Endothelial cell of umbilical vein (primary cell): ENCODE data around the gene DCK. TPM values are rescaled to one million over a fixed set of nuclear protein-coding genes. Genes with fewer than 3 reads are reported as not detected.

ENCODE experiments used
- BruUV-seq: library from RNA; stranded (reverse); fragments of 400-500 nt; replicated peaks from 2 replicates; lab custom pipeline; 2021; lab: Mats Ljungman, UMichigan
- CTCF ChIA-PET: fragments of 300-600, 350-600 bp; sonication (Branson Sonifier 250); formaldehyde crosslinking; loops from one replicate; lab custom pipeline; 2021; ENCODE audit warnings: antibody characterized with exemption, inconsistent platforms; lab: Charles Lee
- POLR2A ChIA-PET: fragments of 300-600, 350-600 bp; sonication (Branson Sonifier 250); formaldehyde crosslinking; loops from one replicate; lab custom pipeline; 2021; ENCODE audit warnings: antibody characterized with exemption, inconsistent platforms; lab: Charles Lee
- DNase-seq: peaks from one replicate; pipeline ENCODE4 v3.0.0-alpha.2; 2011; ENCODE audit warnings: low read depth, low spot score
- FAIRE-seq: peaks from 2 replicates; lab custom pipeline; 2011; peaks lifted over from hg19 to GRCh38; lab: Jason Lieb, UNC
- H2AFZ ChIP-seq: 2 replicates; pipeline ENCODE4 v1.6.0; 2012; ENCODE audit warnings: low read depth, low read length, control low read depth, inconsistent platforms
- H3K27ac ChIP-seq: 2 replicates; pipeline ENCODE4 v1.5.1; 2011; ENCODE audit warnings: low read depth, mild to moderate bottlenecking, control low read depth, low read length, moderate library complexity; ENCODE audit not compliant: insufficient read depth
- H3K27me3 ChIP-seq, 2 experiments: 2 replicates each; pipeline versions ENCODE4 v1.6.0 to v1.6.1; 2011; ENCODE audit warnings: low read length in 2 of 2, mixed read lengths in 1 of 2; ENCODE audit not compliant: control insufficient read depth in 2 of 2, insufficient read depth in 2 of 2
- H3K36me3 ChIP-seq, 2 experiments: 2 replicates in 1 of 2; 3 replicates in 1 of 2; pipeline ENCODE4 v1.5.1; 2011; ENCODE audit warnings: low read length in 2 of 2, mild to moderate bottlenecking in 1 of 2, moderate library complexity in 1 of 2; ENCODE audit not compliant: control insufficient read depth in 2 of 2, insufficient read depth in 2 of 2; ENCODE audit errors: extremely low read depth in 1 of 2
- H3K4me1 ChIP-seq: 3 replicates; pipeline ENCODE4 v1.5.1; 2011; ENCODE audit warnings: mild to moderate bottlenecking, low read length; ENCODE audit not compliant: control insufficient read depth, insufficient read depth; ENCODE audit errors: extremely low read depth
- H3K4me2 ChIP-seq: 2 replicates; pipeline ENCODE4 v1.6.1; 2011; ENCODE audit warnings: low read length, control low read depth, mixed read lengths; ENCODE audit not compliant: insufficient read depth
- H3K4me3 ChIP-seq, 3 experiments: fragments of 200-600 bp in 1 of 3; sonication (generic), shearing (Covaris generic) in 1 of 3; replicated peaks in 1 of 3; 2 replicates each; pipeline ENCODE4 v1.5.1; 2011 to 2016; ENCODE audit warnings: control low read depth in 3 of 3, low read length in 3 of 3, mild to moderate bottlenecking in 2 of 3, inconsistent platforms in 1 of 3, low read depth in 1 of 3, moderate library complexity in 1 of 3; ENCODE audit not compliant: insufficient read depth in 1 of 3
- H3K79me2 ChIP-seq: 2 replicates; pipeline ENCODE4 v1.6.0; 2012; ENCODE audit warnings: low read length, inconsistent platforms; ENCODE audit not compliant: control insufficient read depth, insufficient read depth
- H3K9ac ChIP-seq: replicated peaks from 2 replicates; pipeline ENCODE3; 2011; ENCODE audit warnings: low read length, control low read depth; ENCODE audit not compliant: insufficient read depth; ENCODE audit errors: extremely low read depth
- H3K9me1 ChIP-seq: replicated peaks from 3 replicates; pipeline ENCODE4 v1.6.0; 2011; ENCODE audit warnings: mild to moderate bottlenecking, low read length; ENCODE audit not compliant: control insufficient read depth, insufficient read depth; ENCODE audit errors: extremely low read depth
- H3K9me3 ChIP-seq: replicated peaks from 2 replicates; pipeline ENCODE4 v1.5.1; 2012; ENCODE audit warnings: low read length, inconsistent platforms; ENCODE audit not compliant: control insufficient read depth, insufficient read depth
- H4K20me1 ChIP-seq: replicated peaks from 2 replicates; pipeline ENCODE3; 2011; ENCODE audit warnings: mild to moderate bottlenecking, low read length; ENCODE audit not compliant: control insufficient read depth, insufficient read depth; ENCODE audit errors: extremely low read depth
- CTCF ChIP-seq, 2 donors: IDR thresholded peaks; 1 replicate in 1 of 2; 2 replicates in 1 of 2; pipeline ENCODE4 v1.5.1; 2011; ENCODE audit warnings: low read length in 2 of 2, mild to moderate bottlenecking in 2 of 2, moderate library complexity in 2 of 2, control low read depth in 1 of 2, inconsistent platforms in 1 of 2, low read depth in 1 of 2; ENCODE audit not compliant: insufficient read depth in 1 of 2; ENCODE audit errors: extremely low read depth in 1 of 2
- EZH2 ChIP-seq: IDR thresholded peaks from 2 replicates; pipeline ENCODE4 v1.6.1; 2012; ENCODE audit warnings: borderline replicate concordance, low read depth, mild to moderate bottlenecking, moderate library complexity, low read length, inconsistent platforms; ENCODE audit not compliant: severe bottlenecking
- FOS ChIP-seq: IDR thresholded peaks from 2 replicates; pipeline ENCODE4 v1.6.1; 2011; ENCODE audit warnings: mild to moderate bottlenecking, low read length, moderate library complexity, borderline replicate concordance; ENCODE audit not compliant: insufficient read depth
- GATA2 ChIP-seq: IDR thresholded peaks from 2 replicates; pipeline ENCODE4 v1.7.0; 2011; ENCODE audit warnings: low read depth, mild to moderate bottlenecking, moderate library complexity, mixed read lengths, low read length; ENCODE audit not compliant: insufficient read length, insufficient read depth
- JUN ChIP-seq: IDR thresholded peaks from 2 replicates; pipeline ENCODE4 v1.6.1; 2011; ENCODE audit warnings: borderline replicate concordance, low read depth; ENCODE audit not compliant: insufficient read length, insufficient read depth
- MAX ChIP-seq: IDR thresholded peaks from 2 replicates; pipeline ENCODE4 v1.6.1; 2011; ENCODE audit not compliant: insufficient read depth, insufficient read length
- MYC ChIP-seq: IDR thresholded peaks from one replicate; pipeline ENCODE4 v1.6.1; 2011; ENCODE audit warnings: mild to moderate bottlenecking, low read depth, low read length
- POLR2A ChIP-seq: IDR thresholded peaks from 2 replicates; pipeline ENCODE4 v1.6.1; 2012; ENCODE audit warnings: low read depth, mild to moderate bottlenecking, control low read depth, low read length
- POLR2AphosphoS5 ChIP-seq: IDR thresholded peaks from 2 replicates; pipeline ENCODE4 v1.6.1; 2012; ENCODE audit warnings: low read depth, mild to moderate bottlenecking, control low read depth, low read length, moderate library complexity; ENCODE audit not compliant: insufficient read depth
- dilution Hi-C: fragments of 300-500 bp; cut with MboI; formaldehyde crosslinking; loops from one replicate; pipeline ENCODE4 v1.15.0; 2019; ENCODE audit warnings: low sequenced_read_pairs; ENCODE audit not compliant: extremely low pct_ligation_motif_present
- intact Hi-C: fragments of 100-400 bp; cut with micrococcal nuclease; formaldehyde crosslinking; loops from one replicate; pipeline ENCODE4 v1.10.0; 2022
- polyA plus RNA-seq, 4 experiments: library from polyadenylated mRNA; depleted of rRNA in 3 of 4; stranded (reverse) in 3 of 4; unstranded in 1 of 4; fragments of >200 nt; gene quantifications; 2 replicates each; pipeline versions ENCODE4 v1.2.1 to v1.2.3, GENCODE V29; 2011 to 2012; ENCODE audit warnings: missing spikeins in 1 of 4
- total RNA-seq: library from RNA; stranded (reverse); gene quantifications from 2 replicates; pipeline ENCODE4 v1.2.3, GENCODE V29; 2021

The DCK gene
- total and polyA plus RNA-seq, 2 donors (not counting 3 experiments of a cell fraction or from before 2014, with no cell fraction given), result 4.8 to 19.9 TPM

GRCh38 chr4:70984106-70984505 is 9.3 kb upstream of the DCK start:
- peaks cover 14% of the 10 kb centered on the region for H3K4me1 ChIP-seq
- no peak overlapping the region for H3K4me2 ChIP-seq
- H3K79me2 ChIP-seq, result no peaks in the 10 kb centered on the region
- H3K4me3 ChIP-seq, result no peak overlapping the region
- FAIRE-seq (no peak), DNase-seq (no peak)
- TF ChIP-seq CTCF (IDR thresholded peaks at IDR 0.05; ENCODE audit: extremely low read depth in 1 of 2, insufficient read depth in 1 of 2, low read depth in 1 of 2, low read length in 2 of 2), result no peak
- no peak for TF ChIP-seq EZH2
- TF ChIP-seq MYC, result no peak
- TF ChIP-seq POLR2AphosphoS5, result no peak
- no peaks in the 10 kb centered on the region for H3K27me3 ChIP-seq
- H2AFZ ChIP-seq, result no peak overlapping the region
- H3K9ac ChIP-seq, result no peak overlapping the region
- BruUV-seq, result no TSS peak
- no peaks in the 10 kb centered on the region for H3K9me3 ChIP-seq
- H3K27ac ChIP-seq, result no peak overlapping the region
- H3K9me1 ChIP-seq, result no peaks in the 10 kb centered on the region
- intact Hi-C loops, result no loop called here
- no peaks in the 10 kb centered on the region for H4K20me1 ChIP-seq
- CTCF ChIA-PET, result interaction anchor here (0.7 kb wide), 1 partner anchor 26 kb away, joined by 4 read pairs; no protein-coding TSS in a partner anchor
- POLR2A ChIA-PET, result no interaction called here
- no peaks in the 10 kb centered on the region for H3K36me3 ChIP-seq
- dilution Hi-C loops, result no loop called here

GRCh38 chr4:70984589-70984988 is 8.9 kb upstream of the DCK start:
- Histone ChIP-seq H3K36me3 (no peaks in the 10 kb centered on the region), H3K4me2 (no peak overlapping the region), H3K9me3 (no peaks in the 10 kb centered on the region), H3K79me2 (no peaks in the 10 kb centered on the region), H3K9me1 (no peaks in the 10 kb centered on the region), H3K4me3 (no peak overlapping the region), H3K27ac (no peak overlapping the region), H3K27me3 (no peaks in the 10 kb centered on the region), H2AFZ (no peak overlapping the region), H4K20me1 (no peaks in the 10 kb centered on the region), H3K4me1 (peaks cover 10% of the 10 kb centered on the region), H3K9ac (no peak overlapping the region)
- intact Hi-C loops, result no loop called here
- dilution Hi-C loops, result no loop called here
- BruUV-seq, result no TSS peak
- TF ChIP-seq CTCF (IDR thresholded peaks at IDR 0.05; ENCODE audit: extremely low read depth in 1 of 2, insufficient read depth in 1 of 2, low read depth in 1 of 2, low read length in 2 of 2), result no peak
- no peak for TF ChIP-seq JUN
- TF ChIP-seq FOS, result no peak
- TF ChIP-seq POLR2A, result no peak
- TF ChIP-seq POLR2AphosphoS5, result no peak
- no peak for TF ChIP-seq MAX
- no peak for TF ChIP-seq GATA2
- CTCF ChIA-PET, result interaction anchor here (0.7 kb wide), 1 partner anchor 25 kb away, joined by 4 read pairs; no protein-coding TSS in a partner anchor
- FAIRE-seq (no peak), DNase-seq (no peak)
- POLR2A ChIA-PET, result no interaction called here
